HepG2 (cell line): Measurements from ENCODE around the gene STYX. TPM values are rescaled to one million over a fixed set of nuclear protein-coding genes. Genes with fewer than 3 reads are reported as not detected.

ENCODE experiments used
- ARNT2 ChIP-seq: sonication (generic); formaldehyde crosslinking; IDR thresholded peaks from 2 replicates; pipeline ENCODE4 v1.8.0; 2022; ENCODE audit warnings: mild to moderate bottlenecking, low read depth, missing genetic modification reagents, moderate library complexity
- ISX ChIP-seq: sonication (generic); formaldehyde crosslinking; conservative IDR thresholded peaks from 2 replicates; pipeline ENCODE4 v1.5.0; 2020; ENCODE audit warnings: missing genetic modification reagents
- JUNB ChIP-seq: sonication (generic); formaldehyde crosslinking; IDR thresholded peaks from 2 replicates; pipeline ENCODE4 v1.8.0; 2022; ENCODE audit warnings: missing genetic modification reagents, mild to moderate bottlenecking, borderline replicate concordance
- MAZ ChIP-seq, 2 experiments: sonication (generic) in 1 of 2; formaldehyde crosslinking in 1 of 2; IDR thresholded peaks; 2 replicates each; pipeline versions ENCODE4 v1.5.0 to v1.6.1; 2012 to 2020; ENCODE audit warnings: low read depth in 2 of 2, mild to moderate bottlenecking in 2 of 2, borderline replicate concordance in 1 of 2, improper control_type of control experiment in 1 of 2, low read length in 1 of 2, missing genetic modification reagents in 1 of 2, moderate library complexity in 1 of 2
- PPARG ChIP-seq: conservative IDR thresholded peaks from 2 replicates; pipeline ENCODE4 v1.6.1; 2016; ENCODE audit warnings: missing biosample characterization, missing genetic modification reagents
- SMAD1 ChIP-seq: sonication (generic); formaldehyde crosslinking; IDR thresholded peaks from 2 replicates; pipeline ENCODE4 v1.4.0; 2020; ENCODE audit warnings: missing genetic modification reagents, low read depth, mild to moderate bottlenecking, borderline replicate concordance
- SP1 ChIP-seq, 2 experiments: fragments of 450-650 bp in 1 of 2; sonication (generic) in 1 of 2; formaldehyde crosslinking in 1 of 2; IDR thresholded peaks; 2 replicates each; pipeline versions ENCODE4 v1.4.0 to v1.6.1; 2016 to 2020; ENCODE audit warnings: missing genetic modification reagents in 1 of 2
- YEATS4 ChIP-seq: sonication (generic); formaldehyde crosslinking; IDR thresholded peaks from 2 replicates; pipeline ENCODE4 v1.4.0; 2020; ENCODE audit warnings: missing genetic modification reagents, borderline replicate concordance
- ZFP36 ChIP-seq: fragments of 150-350 bp; IDR thresholded peaks from 2 replicates; pipeline ENCODE4 v1.6.1; 2018; ENCODE audit warnings: borderline replicate concordance, low read length, low read depth; ENCODE audit not compliant: partially characterized antibody
- ZKSCAN5 ChIP-seq: sonication (generic); formaldehyde crosslinking; IDR thresholded peaks from 2 replicates; pipeline ENCODE4 v1.5.1; 2020; ENCODE audit warnings: mild to moderate bottlenecking, missing genetic modification reagents
- ZNF652 ChIP-seq: IDR thresholded peaks from 2 replicates; pipeline ENCODE4 v1.6.1; 2016; ENCODE audit warnings: low read depth, borderline replicate concordance
- polyA plus RNA-seq, 8 experiments: library from polyadenylated mRNA; depleted of rRNA in 3 of 8; stranded (reverse) in 7 of 8; unstranded in 1 of 8; fragments of >200 nt; fragmentation: Illumina TruSeq in 4 of 8; extraction: Trizol in 4 of 8; gene quantifications; 2 replicates each; pipeline versions ENCODE4 v1.2.1 to v1.2.3, GENCODE V29; 2011 to 2016; ENCODE audit warnings: low read depth in 4 of 8, missing spikeins in 1 of 8, mixed read lengths in 1 of 8; ENCODE audit not compliant: insufficient read depth in 1 of 8
- total RNA-seq, 5 experiments: library from RNA; depleted of rRNA; stranded (reverse); fragments of >200 nt; fragmentation: Illumina TruSeq; extraction: Trizol; gene quantifications; 2 replicates each; pipeline ENCODE4 v1.2.3, GENCODE V29; 2016; ENCODE audit warnings: low read depth in 1 of 5
- TF ChIP-seq, protein P1 (sequence below): sonication (generic); formaldehyde crosslinking; IDR thresholded peaks from 2 replicates; pipeline ENCODE4 v1.4.0; 2020; ENCODE audit warnings: mild to moderate bottlenecking, missing genetic modification reagents
- TF ChIP-seq, protein P2 (sequence below): sonication (generic); formaldehyde crosslinking; IDR thresholded peaks from 2 replicates; pipeline ENCODE4 v1.5.0; 2020; ENCODE audit warnings: mild to moderate bottlenecking, missing genetic modification reagents
- TF ChIP-seq, protein P3 (sequence below): sonication (generic); formaldehyde crosslinking; IDR thresholded peaks from 2 replicates; pipeline ENCODE4 v1.5.0; 2020; ENCODE audit warnings: missing genetic modification reagents, mild to moderate bottlenecking, borderline replicate concordance
- TF ChIP-seq, protein P4 (sequence below): sonication (generic); formaldehyde crosslinking; IDR thresholded peaks from 2 replicates; pipeline ENCODE4 v1.5.1; 2020; ENCODE audit warnings: mild to moderate bottlenecking, missing genetic modification reagents, borderline replicate concordance

Gene STYX
- total and polyA plus RNA-seq, 2 of the 13 experiments (the other 11 are each of a cell fraction or from before 2014, with no cell fraction given): 6.6 to 10.9 TPM

DNA sequence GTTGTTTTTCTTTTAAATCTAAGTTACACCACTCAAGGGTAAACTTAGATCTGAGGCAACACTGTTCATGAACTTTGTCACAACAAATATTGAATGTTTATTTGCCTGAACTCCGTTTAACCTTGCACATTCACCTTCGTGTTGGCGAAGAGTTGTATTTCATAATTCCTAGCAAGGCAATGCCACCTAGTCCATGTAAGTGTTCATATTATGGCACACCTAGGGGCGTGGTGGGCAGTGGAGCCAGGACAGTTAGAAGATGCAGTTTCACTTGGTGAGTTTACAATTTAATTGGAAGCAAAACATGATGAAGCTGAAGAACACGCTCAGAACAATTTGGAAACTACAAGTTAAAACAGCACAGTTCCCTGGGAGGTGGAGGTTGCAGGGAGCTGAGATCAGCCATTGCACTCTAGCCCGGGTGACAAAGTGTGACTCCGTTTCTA, 91.9 kb downstream of the STYX start (continued):
- TF ChIP-seq YEATS4 (CRISPR knock-in tag) (peak; percentile 69; the same call in 1 of the 2 replicates), MAZ (IDR thresholded peaks at IDR 0.05; ENCODE audit: borderline replicate concordance, low read depth, low read length) (no peak), MAZ (CRISPR knock-in tag; IDR thresholded peaks at IDR 0.05; ENCODE audit: low read depth) (peak; percentile 39; the same call in 1 of the 2 replicates), ARNT2 (CRISPR knock-in tag) (peak; percentile 57; the same call in 1 of the 2 replicates), SMAD1 (CRISPR knock-in tag) (no peak), ISX (no peak), ZFP36 (no peak), ZKSCAN5 (CRISPR knock-in tag) (no peak), SP1 (IDR thresholded peaks at IDR 0.05) (no peak), SP1 (CRISPR knock-in tag; IDR thresholded peaks at IDR 0.05) (0 out of 2 replicates have a peak, but pooled peaks have one; percentile 22), JUNB (CRISPR knock-in tag) (peak; percentile 31; the same call in 1 of the 2 replicates), ZNF652 (CRISPR knock-in tag) (peak; percentile 74; the same call in 1 of the 2 replicates), PPARG (CRISPR knock-in tag) (peak; percentile 97)
- TF ChIP-seq, protein P1, sequence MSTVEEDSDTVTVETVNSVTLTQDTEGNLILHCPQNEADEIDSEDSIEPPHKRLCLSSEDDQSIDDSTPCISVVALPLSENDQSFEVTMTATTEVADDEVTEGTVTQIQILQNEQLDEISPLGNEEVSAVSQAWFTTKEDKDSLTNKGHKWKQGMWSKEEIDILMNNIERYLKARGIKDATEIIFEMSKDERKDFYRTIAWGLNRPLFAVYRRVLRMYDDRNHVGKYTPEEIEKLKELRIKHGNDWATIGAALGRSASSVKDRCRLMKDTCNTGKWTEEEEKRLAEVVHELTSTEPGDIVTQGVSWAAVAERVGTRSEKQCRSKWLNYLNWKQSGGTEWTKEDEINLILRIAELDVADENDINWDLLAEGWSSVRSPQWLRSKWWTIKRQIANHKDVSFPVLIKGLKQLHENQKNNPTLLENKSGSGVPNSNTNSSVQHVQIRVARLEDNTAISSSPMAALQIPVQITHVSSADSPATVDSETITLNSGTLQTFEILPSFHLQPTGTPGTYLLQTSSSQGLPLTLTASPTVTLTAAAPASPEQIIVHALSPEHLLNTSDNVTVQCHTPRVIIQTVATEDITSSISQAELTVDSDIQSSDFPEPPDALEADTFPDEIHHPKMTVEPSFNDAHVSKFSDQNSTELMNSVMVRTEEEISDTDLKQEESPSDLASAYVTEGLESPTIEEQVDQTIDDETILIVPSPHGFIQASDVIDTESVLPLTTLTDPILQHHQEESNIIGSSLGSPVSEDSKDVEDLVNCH (CRISPR knock-in tag): no peak
- TF ChIP-seq, protein P2, sequence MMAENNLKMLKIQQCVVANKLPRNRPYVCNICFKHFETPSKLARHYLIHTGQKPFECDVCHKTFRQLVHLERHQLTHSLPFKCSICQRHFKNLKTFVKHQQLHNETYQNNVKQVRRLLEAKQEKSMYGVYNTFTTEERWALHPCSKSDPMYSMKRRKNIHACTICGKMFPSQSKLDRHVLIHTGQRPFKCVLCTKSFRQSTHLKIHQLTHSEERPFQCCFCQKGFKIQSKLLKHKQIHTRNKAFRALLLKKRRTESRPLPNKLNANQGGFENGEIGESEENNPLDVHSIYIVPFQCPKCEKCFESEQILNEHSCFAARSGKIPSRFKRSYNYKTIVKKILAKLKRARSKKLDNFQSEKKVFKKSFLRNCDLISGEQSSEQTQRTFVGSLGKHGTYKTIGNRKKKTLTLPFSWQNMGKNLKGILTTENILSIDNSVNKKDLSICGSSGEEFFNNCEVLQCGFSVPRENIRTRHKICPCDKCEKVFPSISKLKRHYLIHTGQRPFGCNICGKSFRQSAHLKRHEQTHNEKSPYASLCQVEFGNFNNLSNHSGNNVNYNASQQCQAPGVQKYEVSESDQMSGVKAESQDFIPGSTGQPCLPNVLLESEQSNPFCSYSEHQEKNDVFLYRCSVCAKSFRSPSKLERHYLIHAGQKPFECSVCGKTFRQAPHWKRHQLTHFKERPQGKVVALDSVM (CRISPR knock-in tag): peak; percentile 22; the same call in 1 of the 2 replicates
- TF ChIP-seq, protein P3, sequence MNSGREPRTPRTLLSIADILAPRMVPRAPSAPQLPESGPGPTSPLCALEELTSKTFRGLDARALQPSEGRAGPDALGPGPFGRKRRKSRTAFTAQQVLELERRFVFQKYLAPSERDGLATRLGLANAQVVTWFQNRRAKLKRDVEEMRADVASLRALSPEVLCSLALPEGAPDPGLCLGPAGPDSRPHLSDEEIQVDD (CRISPR knock-in tag): no peak
- TF ChIP-seq, protein P4, sequence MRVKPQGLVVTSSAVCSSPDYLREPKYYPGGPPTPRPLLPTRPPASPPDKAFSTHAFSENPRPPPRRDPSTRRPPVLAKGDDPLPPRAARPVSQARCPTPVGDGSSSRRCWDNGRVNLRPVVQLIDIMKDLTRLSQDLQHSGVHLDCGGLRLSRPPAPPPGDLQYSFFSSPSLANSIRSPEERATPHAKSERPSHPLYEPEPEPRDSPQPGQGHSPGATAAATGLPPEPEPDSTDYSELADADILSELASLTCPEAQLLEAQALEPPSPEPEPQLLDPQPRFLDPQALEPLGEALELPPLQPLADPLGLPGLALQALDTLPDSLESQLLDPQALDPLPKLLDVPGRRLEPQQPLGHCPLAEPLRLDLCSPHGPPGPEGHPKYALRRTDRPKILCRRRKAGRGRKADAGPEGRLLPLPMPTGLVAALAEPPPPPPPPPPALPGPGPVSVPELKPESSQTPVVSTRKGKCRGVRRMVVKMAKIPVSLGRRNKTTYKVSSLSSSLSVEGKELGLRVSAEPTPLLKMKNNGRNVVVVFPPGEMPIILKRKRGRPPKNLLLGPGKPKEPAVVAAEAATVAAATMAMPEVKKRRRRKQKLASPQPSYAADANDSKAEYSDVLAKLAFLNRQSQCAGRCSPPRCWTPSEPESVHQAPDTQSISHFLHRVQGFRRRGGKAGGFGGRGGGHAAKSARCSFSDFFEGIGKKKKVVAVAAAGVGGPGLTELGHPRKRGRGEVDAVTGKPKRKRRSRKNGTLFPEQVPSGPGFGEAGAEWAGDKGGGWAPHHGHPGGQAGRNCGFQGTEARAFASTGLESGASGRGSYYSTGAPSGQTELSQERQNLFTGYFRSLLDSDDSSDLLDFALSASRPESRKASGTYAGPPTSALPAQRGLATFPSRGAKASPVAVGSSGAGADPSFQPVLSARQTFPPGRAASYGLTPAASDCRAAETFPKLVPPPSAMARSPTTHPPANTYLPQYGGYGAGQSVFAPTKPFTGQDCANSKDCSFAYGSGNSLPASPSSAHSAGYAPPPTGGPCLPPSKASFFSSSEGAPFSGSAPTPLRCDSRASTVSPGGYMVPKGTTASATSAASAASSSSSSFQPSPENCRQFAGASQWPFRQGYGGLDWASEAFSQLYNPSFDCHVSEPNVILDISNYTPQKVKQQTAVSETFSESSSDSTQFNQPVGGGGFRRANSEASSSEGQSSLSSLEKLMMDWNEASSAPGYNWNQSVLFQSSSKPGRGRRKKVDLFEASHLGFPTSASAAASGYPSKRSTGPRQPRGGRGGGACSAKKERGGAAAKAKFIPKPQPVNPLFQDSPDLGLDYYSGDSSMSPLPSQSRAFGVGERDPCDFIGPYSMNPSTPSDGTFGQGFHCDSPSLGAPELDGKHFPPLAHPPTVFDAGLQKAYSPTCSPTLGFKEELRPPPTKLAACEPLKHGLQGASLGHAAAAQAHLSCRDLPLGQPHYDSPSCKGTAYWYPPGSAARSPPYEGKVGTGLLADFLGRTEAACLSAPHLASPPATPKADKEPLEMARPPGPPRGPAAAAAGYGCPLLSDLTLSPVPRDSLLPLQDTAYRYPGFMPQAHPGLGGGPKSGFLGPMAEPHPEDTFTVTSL (CRISPR knock-in tag): peak; percentile 99
